ENCODE data around the gene GPR65. TPM values are rescaled to one million over a fixed set of nuclear protein-coding genes. Genes with fewer than 3 reads are reported as not detected.

Gene GPR65
- total RNA-seq, 1 donor from 2014 or later, result 0.54 TPM

- Mint-ChIP-seq H3K36me3 (ENCODE audit: low read depth, unreplicated experiment) (peaks cover 10% of the 10 kb centered on the region), H3K27me3 (ENCODE audit: low read depth, unreplicated experiment) (no peaks in the 10 kb centered on the region), H3K4me3 (ENCODE audit: unreplicated experiment) (no peak overlapping the region), H3K9me3 (ENCODE audit: unreplicated experiment) (peaks cover 3% of the 10 kb centered on the region), H3K4me1 (ENCODE audit: low read depth, unreplicated experiment) (no peaks in the 10 kb centered on the region), H3K27ac (ENCODE audit: unreplicated experiment) (no peak overlapping the region)
- Histone ChIP-seq H3K9ac (ENCODE audit: low read length) (no peak overlapping the region), H3K79me2 (ENCODE audit: insufficient read depth, low read length) (no peaks in the 10 kb centered on the region), H3K9me3 (ENCODE audit: insufficient read depth, low read depth, low read length) (no peaks in the 10 kb centered on the region), H3K4me1 (ENCODE audit: insufficient read depth, low read length) (no peaks in the 10 kb centered on the region), H3K36me3 (ENCODE audit: insufficient read depth, low read length) (no peaks in the 10 kb centered on the region), H3K4me3 (ENCODE audit: insufficient read depth, low read depth, low read length) (no peak overlapping the region), H2AFZ (ENCODE audit: low read depth, low read length) (no peak overlapping the region), H3K4me2 (ENCODE audit: low read length) (no peak overlapping the region), H4K20me1 (ENCODE audit: insufficient read depth, low read length) (no peaks in the 10 kb centered on the region), H3K27ac (ENCODE audit: low read depth, low read length) (no peak overlapping the region), H3K27me3 (ENCODE audit: insufficient read depth, low read length) (no peaks in the 10 kb centered on the region)
- TF ChIP-seq EZH2 (IDR thresholded peaks at IDR 0.05; ENCODE audit: insufficient read depth, low read length) (no peak), CTCF (IDR thresholded peaks at IDR 0.05; ENCODE audit: insufficient read depth, low read depth, low read length) (no peak)
- no peak for DNase-seq (ENCODE audit: low read depth)
- no peak for FAIRE-seq
These were observed 44.7 kb upstream of the GPR65 start for GRCh38 chr14:87960013-87960787.

- DNase-seq (ENCODE audit: low read depth) (no peak), FAIRE-seq (no peak)
- no peaks in the 10 kb centered on the region for H4K20me1 ChIP-seq (ENCODE audit: insufficient read depth, low read length)
- H3K4me1 ChIP-seq (ENCODE audit: insufficient read depth, low read length), result no peaks in the 10 kb centered on the region
- H3K9me3 Mint-ChIP-seq (ENCODE audit: unreplicated experiment), result peaks cover 3% of the 10 kb centered on the region
- no peaks in the 10 kb centered on the region for H3K79me2 ChIP-seq (ENCODE audit: insufficient read depth, low read length)
- no peaks in the 10 kb centered on the region for H3K27me3 ChIP-seq (ENCODE audit: insufficient read depth, low read length)
- H3K36me3 Mint-ChIP-seq (ENCODE audit: low read depth, unreplicated experiment), result peaks cover 10% of the 10 kb centered on the region
- H3K9ac ChIP-seq (ENCODE audit: low read length), result no peak overlapping the region
- TF ChIP-seq EZH2 (IDR thresholded peaks at IDR 0.05; ENCODE audit: insufficient read depth, low read length), result no peak
- TF ChIP-seq CTCF (IDR thresholded peaks at IDR 0.05; ENCODE audit: insufficient read depth, low read depth, low read length), result no peak
- no peaks in the 10 kb centered on the region for H3K4me1 Mint-ChIP-seq (ENCODE audit: low read depth, unreplicated experiment)
- no peak overlapping the region for H3K27ac ChIP-seq (ENCODE audit: low read depth, low read length)
- no peak overlapping the region for H3K27ac Mint-ChIP-seq (ENCODE audit: unreplicated experiment)
- no peaks in the 10 kb centered on the region for H3K9me3 ChIP-seq (ENCODE audit: insufficient read depth, low read depth, low read length)
- H3K27me3 Mint-ChIP-seq (ENCODE audit: low read depth, unreplicated experiment), result no peaks in the 10 kb centered on the region
- H3K36me3 ChIP-seq (ENCODE audit: insufficient read depth, low read length), result no peaks in the 10 kb centered on the region
- no peak overlapping the region for H3K4me3 ChIP-seq (ENCODE audit: insufficient read depth, low read depth, low read length)
- H3K4me2 ChIP-seq (ENCODE audit: low read length), result no peak overlapping the region
- H3K4me3 Mint-ChIP-seq (ENCODE audit: unreplicated experiment), result no peak overlapping the region
- H2AFZ ChIP-seq (ENCODE audit: low read depth, low read length), result no peak overlapping the region
These were observed 43.7 kb upstream of the GPR65 start for GRCh38 chr14:87961246-87961645.

- H3K4me3 Mint-ChIP-seq (ENCODE audit: unreplicated experiment), result no peak overlapping the region
- Histone ChIP-seq H3K9ac (ENCODE audit: low read length) (no peak overlapping the region), H3K4me1 (ENCODE audit: insufficient read depth, low read length) (no peaks in the 10 kb centered on the region), H3K4me3 (ENCODE audit: insufficient read depth, low read depth, low read length) (no peak overlapping the region), H3K36me3 (ENCODE audit: insufficient read depth, low read length) (no peaks in the 10 kb centered on the region), H3K27ac (ENCODE audit: low read depth, low read length) (no peak overlapping the region), H3K9me3 (ENCODE audit: insufficient read depth, low read depth, low read length) (no peaks in the 10 kb centered on the region), H3K4me2 (ENCODE audit: low read length) (no peak overlapping the region), H4K20me1 (ENCODE audit: insufficient read depth, low read length) (no peaks in the 10 kb centered on the region), H3K79me2 (ENCODE audit: insufficient read depth, low read length) (no peaks in the 10 kb centered on the region), H3K27me3 (ENCODE audit: insufficient read depth, low read length) (no peaks in the 10 kb centered on the region), H2AFZ (ENCODE audit: low read depth, low read length) (no peak overlapping the region)
- no peak for TF ChIP-seq EZH2 (IDR thresholded peaks at IDR 0.05; ENCODE audit: insufficient read depth, low read length)
- TF ChIP-seq CTCF (IDR thresholded peaks at IDR 0.05; ENCODE audit: insufficient read depth, low read depth, low read length), result no peak
- no peaks in the 10 kb centered on the region for H3K27me3 Mint-ChIP-seq (ENCODE audit: low read depth, unreplicated experiment)
- H3K27ac Mint-ChIP-seq (ENCODE audit: unreplicated experiment), result no peak overlapping the region
- H3K4me1 Mint-ChIP-seq (ENCODE audit: low read depth, unreplicated experiment), result no peaks in the 10 kb centered on the region
- DNase-seq (ENCODE audit: low read depth) (no peak), FAIRE-seq (no peak)
- H3K36me3 Mint-ChIP-seq (ENCODE audit: low read depth, unreplicated experiment), result peaks cover 6% of the 10 kb centered on the region
- peaks cover 3% of the 10 kb centered on the region for H3K9me3 Mint-ChIP-seq (ENCODE audit: unreplicated experiment)
These were observed 38.1 kb upstream of the GPR65 start for GRCh38 chr14:87966816-87967215.
